Measurements from ENCODE around the gene FNDC7. TPM values are rescaled to one million over a fixed set of nuclear protein-coding genes. Genes with fewer than 3 reads are reported as not detected.

The FNDC7 gene
- polyA plus RNA-seq, 2 donors = not detected

- H3K9me3 ChIP-seq (ENCODE audit: control insufficient read depth in 2 of 2, insufficient read depth in 1 of 2, low read depth in 1 of 2, low read length in 1 of 2) = peaks cover 0 to 7% of the 10 kb centered on the region in 2 donors
- H3K27me3 ChIP-seq (ENCODE audit: control insufficient read depth in 1 of 2, insufficient read depth in 2 of 2, low read length in 2 of 2) = no peaks in the 10 kb centered on the region
- no peak overlapping the region for H3K4me3 ChIP-seq (ENCODE audit: low read depth in 1 of 2, low read length in 2 of 2)
- peaks cover 2 to 8% of the 10 kb centered on the region in 2 donors for H3K36me3 ChIP-seq (ENCODE audit: control insufficient read depth in 2 of 2, insufficient read depth in 2 of 2, low read length in 1 of 2)
- no peak overlapping the region for H3K27ac ChIP-seq (ENCODE audit: low read depth in 2 of 2, low read length in 1 of 2)
- no peaks in the 10 kb centered on the region for H3K4me1 ChIP-seq (ENCODE audit: control insufficient read depth in 2 of 2, insufficient read depth in 2 of 2, low read length in 1 of 2)
- WGBS, 2 donors = 95 to 98% methylated on average over 6 of the region's 6 CpGs
Observed at GRCh38 chr1:108785264-108785663, 72.6 kb downstream of the FNDC7 start.

- H3K36me3 ChIP-seq (ENCODE audit: control insufficient read depth in 2 of 2, insufficient read depth in 2 of 2, low read length in 1 of 2) = peaks cover 2 to 8% of the 10 kb centered on the region in 2 donors
- peaks cover 0 to 7% of the 10 kb centered on the region in 2 donors for H3K9me3 ChIP-seq (ENCODE audit: control insufficient read depth in 2 of 2, insufficient read depth in 1 of 2, low read depth in 1 of 2, low read length in 1 of 2)
- no peaks in the 10 kb centered on the region for H3K4me1 ChIP-seq (ENCODE audit: control insufficient read depth in 2 of 2, insufficient read depth in 2 of 2, low read length in 1 of 2)
- 93 to 99% methylated on average over 2 of the region's 2 CpGs for WGBS, 2 donors
- no peak overlapping the region for H3K27ac ChIP-seq (ENCODE audit: low read depth in 2 of 2, low read length in 1 of 2)
- H3K4me3 ChIP-seq (ENCODE audit: low read depth in 1 of 2, low read length in 2 of 2) = no peak overlapping the region
- no peaks in the 10 kb centered on the region for H3K27me3 ChIP-seq (ENCODE audit: control insufficient read depth in 1 of 2, insufficient read depth in 2 of 2, low read length in 2 of 2)
Observed at GRCh38 chr1:108785880-108786279, 73.2 kb downstream of the FNDC7 start.

GRCh38 chr1:108791790-108792189, 79.1 kb downstream of the FNDC7 start:
- H3K4me3 ChIP-seq (ENCODE audit: low read depth in 1 of 2, low read length in 2 of 2) = no peak overlapping the region
- WGBS, 2 donors = 96 to 97% methylated on average over 1 of the region's 1 CpG
- no peak overlapping the region for H3K27ac ChIP-seq (ENCODE audit: low read depth in 2 of 2, low read length in 1 of 2)
- H3K36me3 ChIP-seq (ENCODE audit: control insufficient read depth in 2 of 2, insufficient read depth in 2 of 2, low read length in 1 of 2) = peaks cover 3% of the 10 kb centered on the region in 2 donors
- no peaks in the 10 kb centered on the region for H3K9me3 ChIP-seq (ENCODE audit: control insufficient read depth in 2 of 2, insufficient read depth in 1 of 2, low read depth in 1 of 2, low read length in 1 of 2)
- no peaks in the 10 kb centered on the region for H3K4me1 ChIP-seq (ENCODE audit: control insufficient read depth in 2 of 2, insufficient read depth in 2 of 2, low read length in 1 of 2)
- no peaks in the 10 kb centered on the region for H3K27me3 ChIP-seq (ENCODE audit: control insufficient read depth in 1 of 2, insufficient read depth in 2 of 2, low read length in 2 of 2)

Other genes starting within 250 kb of the FNDC7 start
- 1 to 10 TPM; 1.3 to 1.6 TPM for gene EEIG2, start 152.8 kb upstream of the FNDC7 start, polyA plus RNA-seq
- gene HENMT1, start 51.8 kb upstream of the FNDC7 start, polyA plus RNA-seq = 1 to 10 TPM; 1.7 to 2.6 TPM
- 10 to 100 TPM; 19.2 to 31.2 TPM for gene PRPF38B, start 20.6 kb upstream of the FNDC7 start, polyA plus RNA-seq
- gene STXBP3, start 33.8 kb downstream of the FNDC7 start, polyA plus RNA-seq = 10 to 100 TPM; 26.1 to 37.5 TPM
- 1 to 10 TPM in 1 of 2 donors, under 1 TPM in 1; 0.98 to 3.3 TPM for gene AKNAD1, start 144.2 kb downstream of the FNDC7 start, polyA plus RNA-seq
- gene GPSM2, start 164.1 kb downstream of the FNDC7 start, polyA plus RNA-seq = 10 to 100 TPM; 30.3 to 40.8 TPM

All from esophagus (tissue), 2 donors.